DOHH2 (cell line): Measurements from ENCODE around the gene TRIP10.

Experiments
- H3F3A ChIP-seq: fragments of 200-600 bp; sonication (generic), shearing (Covaris generic); 2 replicates; pipeline ENCODE4 v1.6.0; 2016; ENCODE audit warnings: antibody characterized with exemption, mild to moderate bottlenecking; ENCODE audit not compliant: control insufficient read depth, insufficient read depth
- H3K27ac ChIP-seq: fragments of 200-600 bp; sonication (generic); 2 replicates; pipeline ENCODE4 v1.5.1; 2014; ENCODE audit warnings: low read depth, mild to moderate bottlenecking, low read length, moderate library complexity
- H3K27me3 ChIP-seq: fragments of 200-600 bp; sonication (generic); 2 replicates; pipeline ENCODE4 v1.6.1; 2014; ENCODE audit warnings: mild to moderate bottlenecking, low read length, mixed read lengths; ENCODE audit not compliant: control insufficient read depth
- H3K36me3 ChIP-seq: fragments of 200-600 bp; sonication (generic); 2 replicates; pipeline ENCODE4 v1.6.1; 2014; ENCODE audit warnings: mild to moderate bottlenecking, low read length, moderate library complexity, mixed read lengths; ENCODE audit not compliant: control insufficient read depth
- H3K4me1 ChIP-seq: fragments of 200-600 bp; sonication (generic); 2 replicates; pipeline ENCODE4 v1.6.1; 2014; ENCODE audit warnings: mild to moderate bottlenecking, low read length, mixed read lengths; ENCODE audit not compliant: control insufficient read depth
- H3K4me2 ChIP-seq: fragments of 200-600 bp; sonication (generic); 2 replicates; pipeline ENCODE4 v1.6.0; 2014; ENCODE audit warnings: mild to moderate bottlenecking, low read length, moderate library complexity
- H3K4me3 ChIP-seq: fragments of 200-600 bp; sonication (generic); 2 replicates; pipeline ENCODE4 v1.5.1; 2014; ENCODE audit warnings: mild to moderate bottlenecking, low read length, mixed read lengths
- H3K79me2 ChIP-seq: fragments of 200-600 bp; sonication (generic); 2 replicates; pipeline ENCODE4 v1.6.1; 2014; ENCODE audit warnings: mild to moderate bottlenecking, low read length, mixed read lengths; ENCODE audit not compliant: control insufficient read depth
- H3K9me2 ChIP-seq: fragments of 200-600 bp; sonication (generic); replicated peaks from 2 replicates; pipeline ENCODE4 v1.6.1; 2014; ENCODE audit warnings: mild to moderate bottlenecking, low read length, mixed read lengths; ENCODE audit not compliant: control insufficient read depth
- H3K9me3 ChIP-seq: fragments of 200-600 bp; sonication (generic); 2 replicates; pipeline ENCODE4 v1.6.1; 2014; ENCODE audit warnings: antibody characterized with exemption, low read length, mixed read lengths; ENCODE audit not compliant: control insufficient read depth, insufficient read depth
- H4K20me1 ChIP-seq: fragments of 200-600 bp; sonication (generic); 2 replicates; pipeline ENCODE4 v1.6.0; 2014; ENCODE audit warnings: low read depth, mild to moderate bottlenecking, antibody characterized with exemption, low read length, moderate library complexity; ENCODE audit not compliant: control insufficient read depth, insufficient read depth
- CTCF ChIP-seq: fragments of 200-600 bp; sonication (generic); IDR thresholded peaks from one replicate; pipeline ENCODE4 v1.5.1; 2014; ENCODE audit warnings: antibody characterized with exemption, mild to moderate bottlenecking, low read depth, low read length; ENCODE audit not compliant: poor library complexity, severe bottlenecking
- EZH2phosphoT487 ChIP-seq: fragments of 200-600 bp; sonication (generic); IDR thresholded peaks from 2 replicates; pipeline ENCODE4 v1.6.1; 2017; ENCODE audit warnings: borderline replicate concordance, mild to moderate bottlenecking, antibody characterized with exemption, low read length, moderate library complexity, mixed read lengths

Gene TRIP10

GRCh38 chr19:6732803-6733337 is 6.6 kb upstream of the TRIP10 start:
- Histone ChIP-seq H3K9me2 (no peaks in the 10 kb centered on the region), H3K27me3 (no peaks in the 10 kb centered on the region), H3K4me2 (no peak overlapping the region), H4K20me1 (no peaks in the 10 kb centered on the region), H3F3A (peaks cover 9% of the 10 kb centered on the region; the same call in 1 of the 2 replicates), H3K36me3 (no peaks in the 10 kb centered on the region; the same call in 1 of the 2 replicates), H3K4me1 (peaks cover 29% of the 10 kb centered on the region), H3K4me3 (no peak overlapping the region), H3K9me3 (no peaks in the 10 kb centered on the region), H3K27ac (no peak overlapping the region), H3K79me2 (peaks cover 12% of the 10 kb centered on the region)
- TF ChIP-seq CTCF (no peak), EZH2phosphoT487 (no peak)

DNA sequence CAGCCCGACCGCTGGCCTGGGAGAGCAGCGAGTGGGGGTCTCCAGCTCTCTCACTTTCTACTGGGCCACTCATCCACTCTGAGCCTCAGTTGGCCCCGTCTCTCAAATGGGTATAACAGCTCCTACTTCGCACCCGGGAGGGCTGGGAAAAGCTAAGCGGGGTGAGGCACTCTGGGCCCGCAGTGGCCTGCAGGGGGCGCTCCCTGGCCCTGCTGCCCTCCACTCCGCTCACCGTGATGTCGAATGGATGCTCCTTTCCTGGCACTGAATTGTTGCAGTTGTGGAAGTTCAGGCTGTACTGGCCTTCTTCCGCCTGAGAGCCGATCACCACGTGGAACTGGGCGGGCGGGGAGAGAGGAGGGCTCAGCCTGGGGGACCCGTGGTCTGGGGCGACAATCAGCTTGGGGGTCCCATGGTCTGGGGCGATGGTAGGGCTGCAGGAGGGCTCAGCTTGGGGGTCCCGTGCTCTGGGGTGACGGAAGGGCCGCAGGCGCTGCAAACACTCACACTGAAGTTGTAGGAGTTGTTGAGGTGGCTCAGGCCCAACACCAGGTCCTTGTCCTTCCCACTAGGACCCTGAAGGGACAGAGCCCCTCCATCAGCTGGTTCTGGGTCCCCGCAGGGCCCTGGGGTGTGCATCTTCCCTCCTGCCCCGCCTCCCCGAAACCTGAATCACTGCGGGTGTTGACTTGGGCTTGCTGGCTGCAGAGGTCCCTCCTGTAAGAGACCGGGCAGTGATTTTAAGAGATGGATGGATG is 6.0 kb upstream of the TRIP10 start:
- H3K27me3 ChIP-seq = no peaks in the 10 kb centered on the region
- H3K4me2 ChIP-seq = no peak overlapping the region
- peak; percentile 61 for TF ChIP-seq CTCF
- TF ChIP-seq EZH2phosphoT487 = no peak
- H3K9me2 ChIP-seq = no peaks in the 10 kb centered on the region
- H4K20me1 ChIP-seq = no peaks in the 10 kb centered on the region
- H3K9me3 ChIP-seq = no peaks in the 10 kb centered on the region
- peaks cover 29% of the 10 kb centered on the region for H3K4me1 ChIP-seq
- H3K4me3 ChIP-seq = no peak overlapping the region
- peaks cover 10% of the 10 kb centered on the region for H3F3A ChIP-seq
- H3K36me3 ChIP-seq = no peaks in the 10 kb centered on the region; the same call in 1 of the 2 replicates
- H3K79me2 ChIP-seq = peaks cover 12% of the 10 kb centered on the region
- no peak overlapping the region for H3K27ac ChIP-seq

- Histone ChIP-seq H3K4me3 (no peak overlapping the region), H3K9me2 (no peaks in the 10 kb centered on the region), H3K4me2 (no peak overlapping the region), H3K27me3 (no peaks in the 10 kb centered on the region), H3K36me3 (no peaks in the 10 kb centered on the region; the same call in 1 of the 2 replicates), H4K20me1 (no peaks in the 10 kb centered on the region), H3K4me1 (peaks cover 30% of the 10 kb centered on the region), H3K27ac (no peak overlapping the region), H3K9me3 (no peaks in the 10 kb centered on the region), H3K79me2 (peaks cover 12% of the 10 kb centered on the region), H3F3A (peaks cover 9% of the 10 kb centered on the region; the same call in 1 of the 2 replicates)
- no peak for TF ChIP-seq EZH2phosphoT487
Observed at GRCh38 chr19:6734096-6734696, 5.3 kb upstream of the TRIP10 start.
